OCI-M1 (cell line): ENCODE data around the gene IPO9.

ENCODE experiments used
- DNase-seq: peaks from one replicate; lab custom pipeline; 2025; lab: John Stamatoyannopoulos, UW

The IPO9 gene

GRCh38 chr1:201828820-201829774 lies at the start of gene IPO9:
Gene IPO9, plus strand, starts transcription at chr1:201829157. Its CDS starts 53 bp downstream, at chr1:201829210.
- DNase-seq, result peak; percentile 98

DNA sequence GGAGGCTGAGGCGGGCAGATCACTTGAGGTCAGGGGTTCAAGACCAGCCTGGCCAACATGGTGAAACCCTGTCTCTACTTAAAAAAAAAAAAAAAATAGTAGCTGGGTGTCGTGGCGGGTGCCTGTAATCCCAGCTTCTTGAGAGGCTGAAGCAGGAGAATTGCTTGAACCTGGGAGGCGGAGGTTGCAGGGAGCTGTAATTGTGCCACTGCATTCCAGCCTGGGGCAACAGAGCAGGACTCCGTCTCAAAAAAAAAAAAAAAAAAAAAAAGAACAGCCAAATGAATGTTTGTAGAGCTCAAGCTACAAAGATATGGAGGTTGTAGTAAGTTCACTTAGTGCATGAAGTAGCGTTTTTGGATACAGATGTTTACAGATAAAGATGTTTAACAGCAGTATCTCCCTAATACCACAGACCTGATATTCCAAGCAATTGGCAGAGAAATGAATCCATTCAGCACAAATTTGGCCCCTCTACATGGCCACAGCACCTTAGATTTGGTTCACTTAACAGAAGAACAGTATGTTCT lies 49.5 kb upstream of the IPO9 start:
- no peak for DNase-seq

GRCh38 chr1:201780952-201781351 lies 48.0 kb upstream of the IPO9 start:
- DNase-seq, result no peak

- no peak for DNase-seq
These were observed 47.5 kb upstream of the IPO9 start for GRCh38 chr1:201781437-201781836.

GRCh38 chr1:201782353-201782752 lies 46.6 kb upstream of the IPO9 start:
- DNase-seq, result no peak

DNA sequence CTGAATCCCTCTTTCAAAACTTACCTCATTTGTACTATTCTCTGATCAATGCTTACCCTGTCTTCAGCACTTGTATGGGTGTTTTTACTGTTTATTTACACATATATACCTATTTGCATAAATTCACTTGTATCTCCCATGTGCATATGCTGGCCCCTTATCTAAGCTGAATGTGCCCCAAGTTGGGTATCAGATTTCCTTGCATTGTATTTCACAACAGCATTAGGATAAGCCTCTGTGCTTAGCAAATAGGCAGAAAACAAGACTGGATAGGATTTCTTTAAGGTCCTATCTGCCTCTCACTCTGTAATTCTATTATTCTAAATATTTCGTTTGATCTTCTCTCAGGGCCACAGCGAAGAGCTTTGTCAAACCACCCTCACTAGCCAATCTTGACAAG lies 45.9 kb upstream of the IPO9 start:
- DNase-seq, result no peak

DNA sequence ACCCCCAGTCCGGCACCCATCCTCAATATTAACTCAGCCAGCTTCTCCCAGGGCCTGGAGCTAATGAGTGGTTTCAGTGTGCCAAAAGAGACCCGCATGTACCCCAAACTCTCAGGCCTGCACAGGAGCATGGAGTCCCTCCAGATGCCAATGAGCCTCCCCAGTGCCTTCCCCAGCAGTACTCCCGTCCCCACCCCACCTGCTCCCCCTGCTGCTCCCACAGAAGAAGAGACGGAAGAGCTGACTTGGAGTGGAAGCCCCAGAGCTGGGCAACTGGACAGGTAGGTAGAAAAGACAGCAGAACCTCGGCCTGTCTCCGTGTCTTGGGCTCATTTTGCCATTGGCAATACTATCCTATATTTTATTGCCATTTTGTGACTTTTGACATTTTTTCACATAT lies 45.4 kb upstream of the IPO9 start:
- no peak for DNase-seq

- no peak for DNase-seq
These were observed 43.7 kb upstream of the IPO9 start for GRCh38 chr1:201785291-201785690.

- no peak for DNase-seq
These were observed 42.1 kb upstream of the IPO9 start for GRCh38 chr1:201786824-201787223.

GRCh38 chr1:201788296-201788695 lies 40.7 kb upstream of the IPO9 start:
- DNase-seq, result no peak

- no peak for DNase-seq
These were observed 39.7 kb upstream of the IPO9 start for GRCh38 chr1:201789245-201789644.

GRCh38 chr1:201790261-201790660 lies 38.7 kb upstream of the IPO9 start:
- no peak for DNase-seq

GRCh38 chr1:201791051-201791778 lies 37.7 kb upstream of the IPO9 start:
- DNase-seq, result no peak

- peak; percentile 32 for DNase-seq
These were observed 37.2 kb upstream of the IPO9 start for GRCh38 chr1:201791779-201792173.

DNA sequence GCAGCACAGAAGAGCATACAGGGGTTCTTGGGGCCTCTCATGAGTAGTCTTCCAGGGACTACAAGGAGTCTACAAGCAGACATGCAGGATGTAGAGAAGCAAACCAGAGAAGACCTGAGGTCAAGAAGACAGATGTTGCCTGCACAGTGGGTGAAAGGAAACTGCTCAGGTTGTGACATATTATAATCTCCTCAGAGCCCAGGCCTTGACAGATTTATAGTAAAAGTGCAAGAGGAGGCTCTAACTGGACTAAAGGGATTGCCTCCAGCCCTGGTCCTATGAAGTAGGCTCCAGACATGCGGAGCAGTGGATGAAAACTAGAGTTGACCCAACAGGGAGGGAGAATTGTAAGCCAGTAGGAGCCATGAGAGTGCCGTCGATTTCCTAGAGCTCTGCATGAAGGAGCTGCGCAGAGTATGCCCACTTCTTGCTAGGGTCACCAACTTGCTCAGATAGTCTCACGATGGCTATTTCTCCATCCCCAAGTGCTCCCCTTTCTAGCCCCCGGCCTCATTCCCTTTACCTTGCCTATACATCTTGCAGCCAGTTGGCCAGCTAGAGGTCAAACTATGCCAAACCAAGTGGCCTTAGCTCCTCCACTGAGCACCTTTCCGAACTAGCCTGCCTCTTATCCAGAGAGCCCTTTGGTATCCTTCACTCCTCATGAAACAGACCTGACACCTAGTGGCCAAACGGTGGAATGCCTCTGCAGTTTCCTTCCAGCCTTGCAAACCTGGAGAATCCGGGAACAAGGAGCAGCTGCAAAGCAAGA lies 36.2 kb upstream of the IPO9 start:
- peak; percentile 87 for DNase-seq

- DNase-seq, result no peak
These were observed 35.5 kb upstream of the IPO9 start for GRCh38 chr1:201793306-201793925.

GRCh38 chr1:201795066-201795465 lies 33.9 kb upstream of the IPO9 start:
- peak; percentile 49 for DNase-seq

GRCh38 chr1:201800246-201800645 lies 28.7 kb upstream of the IPO9 start:
- DNase-seq, result no peak

GRCh38 chr1:201806801-201807200 lies 22.2 kb upstream of the IPO9 start:
- DNase-seq, result no peak

GRCh38 chr1:201807958-201808632 lies 20.9 kb upstream of the IPO9 start:
- DNase-seq, result no peak

- DNase-seq, result no peak
These were observed 20.3 kb upstream of the IPO9 start for GRCh38 chr1:201808633-201808990.
